GM19452 (cell line): ENCODE results near the gene DLGAP1.
A peak's percentile ranks its signal among the peaks of the same experiment; 100 is the strongest.

ENCODE experiments used
- ATAC-seq: cut with Tn5 transposase; IDR thresholded peaks from one replicate; pipeline ENCODE4 v1.9.1; 2021; ENCODE audit not compliant: unreplicated experiment

DLGAP1 gene

DNA sequence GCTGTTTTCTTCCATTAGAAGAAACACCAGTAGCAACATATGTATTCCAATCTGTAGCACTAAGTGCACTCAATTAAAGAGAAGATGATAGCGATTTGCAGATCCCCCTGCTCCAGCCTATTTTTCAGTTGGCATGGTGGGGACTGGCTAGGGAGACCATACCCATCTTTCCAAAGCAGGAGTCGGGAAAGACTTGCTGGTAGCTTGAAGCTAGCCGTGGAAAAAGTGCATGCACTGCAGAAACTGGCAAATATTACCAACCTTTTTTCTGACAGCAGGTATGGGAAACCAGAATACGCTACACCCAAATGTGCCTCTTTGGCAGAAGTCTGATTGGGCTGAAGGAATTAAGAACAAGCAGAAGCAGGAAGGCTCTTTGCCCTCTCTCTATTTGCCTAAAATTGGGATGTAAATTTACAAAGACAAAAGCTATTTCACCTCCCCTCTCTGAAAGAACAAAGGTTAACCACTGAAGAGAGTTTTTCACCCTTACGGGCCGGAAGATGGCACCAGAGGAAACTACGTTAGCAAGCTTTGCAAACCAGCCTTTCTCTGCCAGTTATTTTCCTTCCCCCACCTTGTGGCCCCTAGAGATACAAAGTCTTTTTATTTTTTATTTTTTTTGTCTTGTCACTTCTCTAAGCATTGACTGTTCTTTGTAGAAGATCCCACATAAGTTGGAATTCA is 273.1 kb downstream of the DLGAP1 start:
- no peak for ATAC-seq

DNA sequence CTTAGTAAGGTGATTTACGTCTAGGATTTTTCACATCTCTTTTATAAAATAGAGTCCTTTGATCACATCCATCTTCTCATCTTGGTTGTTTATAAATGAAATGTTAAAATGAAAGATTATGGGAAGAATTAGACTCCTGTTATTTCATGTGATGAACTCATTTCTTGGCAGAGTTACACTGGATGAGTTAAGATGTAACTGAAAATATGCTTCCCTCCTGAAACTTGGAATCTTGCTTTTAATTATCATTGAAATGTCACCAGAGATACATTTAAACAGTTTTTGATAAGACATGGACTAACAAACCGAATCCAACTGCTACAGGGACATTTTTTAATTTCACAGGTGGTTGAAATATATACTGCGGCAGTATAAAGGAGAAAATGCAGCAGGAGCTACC is 274.0 kb downstream of the DLGAP1 start:
- no peak for ATAC-seq

DNA sequence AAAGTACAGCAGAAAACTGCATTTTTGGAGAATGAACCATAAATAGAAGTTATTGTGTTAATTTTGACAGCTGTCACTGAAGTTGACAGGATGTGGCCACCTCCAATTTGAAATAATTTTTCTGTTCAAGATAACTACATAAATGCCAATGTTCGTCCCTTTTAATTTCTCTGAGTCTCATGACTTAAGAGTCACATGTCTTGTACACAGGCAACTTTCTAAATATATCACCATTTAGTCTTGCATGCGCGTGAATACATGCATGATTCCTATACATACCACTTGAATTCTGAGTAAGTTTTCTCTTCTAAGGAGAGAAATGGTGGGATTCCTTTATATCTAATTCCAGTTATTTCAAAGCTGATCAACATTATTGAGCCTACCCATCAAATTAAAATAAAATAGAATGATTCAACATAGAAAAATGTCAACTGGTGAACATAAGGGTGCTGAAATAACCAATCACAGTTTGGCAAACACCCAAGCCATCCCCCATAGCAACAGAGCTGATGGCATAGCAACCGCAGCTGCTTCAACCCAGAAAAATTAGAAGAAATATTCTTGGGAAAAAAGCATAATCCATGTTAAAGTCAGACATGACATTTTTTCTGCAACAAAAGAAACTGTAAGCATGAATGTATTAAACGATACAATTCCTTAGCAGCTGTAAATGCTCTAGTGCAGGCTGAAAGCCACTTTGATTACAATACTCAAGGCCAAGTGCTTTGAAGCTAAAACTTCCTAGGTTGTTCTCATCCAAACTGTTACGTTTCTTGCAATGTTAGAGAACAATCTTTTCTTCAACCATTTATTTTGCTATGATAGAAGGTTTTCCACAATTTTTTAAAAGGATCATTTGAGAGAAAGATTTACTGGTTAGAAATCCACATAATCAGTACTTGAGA is 282.7 kb downstream of the DLGAP1 start:
- ATAC-seq = no peak

DNA sequence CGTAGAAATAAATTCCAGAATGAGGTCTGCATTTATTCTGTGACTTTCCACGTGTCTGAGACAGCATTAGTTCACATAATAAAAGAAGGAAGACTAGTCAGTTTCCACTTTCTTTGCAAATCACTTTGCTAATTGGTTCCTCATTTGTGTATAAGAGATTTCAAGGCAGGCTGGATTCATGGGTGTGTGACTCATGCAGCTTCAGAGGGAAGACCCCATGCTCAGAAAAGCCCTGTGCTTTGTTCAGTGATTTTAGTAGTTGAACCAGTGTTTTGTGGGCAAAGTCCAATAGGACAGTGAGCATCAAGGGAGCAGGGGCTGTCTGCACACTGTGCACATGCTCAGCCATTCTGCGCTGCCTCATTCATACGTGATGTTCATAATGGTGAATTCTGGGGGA is 297.8 kb downstream of the DLGAP1 start:
- ATAC-seq = no peak

DNA sequence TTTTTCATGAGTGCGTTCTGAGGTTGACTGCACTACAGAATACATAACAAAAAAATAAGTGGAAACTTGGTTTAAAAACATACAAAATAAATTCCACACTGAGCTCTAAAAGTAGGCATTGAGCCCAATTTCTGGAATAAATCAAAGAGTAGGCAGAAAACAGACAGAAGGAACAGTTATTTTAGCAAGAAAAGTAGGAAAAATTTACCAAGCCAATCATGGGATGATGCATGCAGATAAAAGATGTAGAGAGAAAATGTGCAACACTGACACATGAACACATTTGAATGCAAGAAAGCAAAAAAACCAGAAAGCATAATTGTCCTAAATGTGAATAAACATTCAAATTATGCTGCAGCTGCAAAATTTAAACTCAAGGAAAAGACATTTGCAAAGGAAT is 308.3 kb downstream of the DLGAP1 start:
- no peak for ATAC-seq

DNA sequence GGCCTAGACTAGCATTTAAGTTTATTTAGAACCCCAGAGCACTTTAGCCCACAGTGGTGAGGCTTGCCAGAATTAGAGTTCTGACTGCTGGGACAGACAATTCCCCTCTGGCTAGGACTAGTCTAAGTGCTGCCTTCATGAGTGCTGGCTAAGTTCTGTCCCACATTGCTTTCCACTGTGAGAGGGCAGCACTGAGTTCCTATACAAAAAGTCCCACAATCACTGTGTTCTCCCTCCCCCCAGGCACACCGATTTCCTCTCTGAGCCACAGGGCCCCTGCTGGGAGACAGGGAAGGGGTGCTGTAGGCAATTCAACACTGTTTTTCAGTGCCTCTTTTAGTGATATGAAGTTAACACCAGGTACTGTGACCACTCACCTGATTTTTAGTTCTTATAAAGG is 310.9 kb downstream of the DLGAP1 start:
- ATAC-seq = no peak

DNA sequence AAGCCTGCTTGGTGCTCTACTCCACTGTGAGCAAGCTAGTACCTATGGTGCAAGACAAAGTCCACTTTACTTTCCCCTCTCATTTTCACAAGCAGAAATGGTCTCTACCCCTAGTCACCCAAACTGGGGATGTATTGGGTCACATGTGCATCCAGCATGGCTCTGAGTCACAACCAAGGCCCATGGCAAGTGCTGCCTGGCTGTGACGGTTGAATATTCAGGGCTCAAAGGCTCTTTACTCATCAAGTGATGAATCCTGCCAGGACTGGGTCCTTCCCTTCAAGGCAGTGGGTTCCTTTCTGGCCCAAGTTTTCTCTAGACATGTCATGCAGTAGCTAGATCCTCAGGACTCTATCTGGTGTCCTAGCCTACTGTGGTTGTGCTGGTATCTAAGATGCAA is 311.5 kb downstream of the DLGAP1 start:
- no peak for ATAC-seq

DNA sequence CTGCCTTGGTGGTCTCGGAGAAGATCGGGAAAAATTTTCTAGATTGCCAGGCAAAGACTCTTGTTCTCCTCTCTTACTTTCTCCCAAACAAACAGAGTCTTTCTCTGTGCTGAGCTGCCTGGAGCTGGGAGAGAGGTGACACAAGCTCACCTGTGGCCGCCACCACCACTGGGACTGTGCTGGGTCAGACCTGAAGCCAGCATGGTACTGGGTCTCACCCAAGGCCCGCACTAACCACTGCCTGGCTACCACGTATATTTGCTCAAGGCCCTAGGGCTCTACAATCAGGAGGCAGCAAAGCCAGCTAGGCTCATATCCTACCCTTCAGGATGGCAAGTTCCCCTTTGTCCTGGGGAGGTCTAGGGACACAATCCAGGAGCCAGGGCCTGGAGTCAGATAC is 312.2 kb downstream of the DLGAP1 start:
- no peak for ATAC-seq

DNA sequence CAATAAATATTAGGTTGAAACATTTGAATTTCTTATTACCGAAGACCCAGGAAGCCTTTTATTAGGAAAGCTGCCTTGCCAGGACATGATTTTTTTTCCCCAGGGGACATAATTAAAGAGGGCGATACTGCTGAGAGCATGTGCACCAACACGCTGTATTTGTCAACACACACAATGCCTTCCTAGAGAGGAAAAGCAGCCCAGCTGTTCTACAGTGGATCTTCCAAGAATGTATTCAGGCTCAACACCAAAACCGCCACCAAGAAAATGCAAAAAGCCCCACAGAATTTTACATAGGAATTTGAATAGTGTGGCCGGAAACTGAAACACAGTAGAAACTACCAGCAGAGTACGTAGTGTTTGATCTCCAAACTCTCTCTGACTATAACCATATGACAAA is 320.4 kb downstream of the DLGAP1 start:
- no peak for ATAC-seq

DNA sequence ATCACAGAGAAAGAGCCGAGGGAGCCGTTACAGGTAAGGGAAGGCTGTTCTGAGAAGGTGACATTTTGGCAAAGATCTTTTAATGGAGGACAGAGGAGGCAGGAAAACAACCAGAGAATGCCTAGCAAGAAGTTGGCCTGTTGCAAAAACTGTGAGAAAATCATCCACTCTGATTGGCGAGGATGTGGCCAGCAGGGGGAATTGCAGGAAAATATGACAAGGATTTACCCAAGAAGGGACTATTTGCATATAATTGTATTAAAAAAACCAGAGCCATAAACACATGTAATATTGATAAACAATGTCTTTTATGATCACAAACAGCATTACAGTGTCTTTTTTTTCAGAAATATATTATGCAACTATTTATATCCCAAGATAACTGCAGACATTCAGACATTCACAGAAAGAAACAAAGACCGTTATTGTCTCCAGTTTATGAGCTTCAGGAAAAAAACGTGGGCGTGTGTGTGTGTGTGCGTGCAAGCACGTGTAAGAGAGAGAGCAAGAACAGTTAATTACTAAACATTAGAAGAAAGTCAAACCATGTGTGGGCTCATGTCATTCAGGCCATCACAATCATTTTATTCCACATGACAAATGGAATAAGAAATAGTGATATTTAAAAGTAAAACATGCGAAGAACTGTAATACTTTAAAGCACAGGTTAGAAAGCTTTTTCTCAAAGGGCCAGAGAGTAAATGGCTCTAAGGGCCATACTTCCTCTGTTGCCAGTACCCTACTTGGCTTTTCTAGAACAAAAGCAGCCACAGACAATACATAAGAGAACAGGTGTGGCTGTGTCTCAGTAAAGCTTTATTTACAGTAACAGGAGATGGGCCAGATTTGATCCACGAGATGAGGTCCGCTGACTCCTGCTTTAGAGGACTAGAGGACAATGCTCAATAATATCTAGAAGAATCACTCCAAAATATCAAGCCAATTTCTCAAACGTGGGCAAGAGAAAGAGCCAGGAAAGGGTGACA is 324.1 kb downstream of the DLGAP1 start:
- ATAC-seq = no peak

DNA sequence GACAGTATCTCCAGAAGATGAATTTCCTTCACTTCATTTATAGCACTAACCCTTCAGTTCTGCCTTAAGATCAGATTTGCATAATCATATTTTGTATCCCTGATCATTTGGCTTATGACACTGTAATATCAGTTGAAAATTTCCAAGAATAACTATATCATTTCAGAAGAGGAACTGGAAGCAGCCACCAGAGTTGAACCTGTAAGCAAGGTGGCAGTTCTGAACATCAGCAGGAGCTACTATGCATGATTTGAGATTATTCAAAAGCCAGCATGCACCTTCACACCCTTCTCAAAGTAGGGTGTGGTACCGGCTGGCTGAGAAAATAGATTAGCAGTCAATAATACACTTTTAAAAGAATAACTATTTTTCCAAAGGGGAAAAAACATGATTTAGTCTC is 328.2 kb downstream of the DLGAP1 start:
- no peak for ATAC-seq

DNA sequence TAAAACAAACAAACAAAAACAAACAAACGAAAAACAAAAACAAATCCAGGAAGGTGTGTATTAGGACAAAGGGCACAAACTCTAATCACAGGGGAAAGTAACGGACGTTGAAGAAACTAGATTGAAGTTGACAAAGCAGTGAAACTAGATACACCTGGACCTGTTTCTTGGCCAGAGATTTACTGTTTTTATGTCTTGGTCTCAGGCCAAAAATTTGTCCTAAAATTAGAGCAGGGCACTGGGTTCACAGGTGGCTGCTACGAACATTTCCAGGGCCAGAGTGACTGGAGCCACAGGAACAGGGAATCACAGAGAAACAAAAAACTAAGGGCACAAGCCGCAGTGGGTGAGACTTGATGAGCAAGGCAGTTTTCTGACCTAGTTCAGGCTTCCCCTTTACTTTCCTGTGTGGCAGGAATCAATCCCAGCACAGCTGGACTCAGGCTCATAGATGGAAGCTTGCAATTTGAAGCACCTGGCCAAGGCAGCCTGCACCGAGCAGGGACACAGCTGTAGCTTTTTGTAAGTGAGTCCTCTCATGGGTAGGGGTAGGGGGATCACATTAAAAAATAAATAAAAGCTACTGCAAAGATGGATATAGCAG is 329.4 kb downstream of the DLGAP1 start:
- ATAC-seq = no peak

DNA sequence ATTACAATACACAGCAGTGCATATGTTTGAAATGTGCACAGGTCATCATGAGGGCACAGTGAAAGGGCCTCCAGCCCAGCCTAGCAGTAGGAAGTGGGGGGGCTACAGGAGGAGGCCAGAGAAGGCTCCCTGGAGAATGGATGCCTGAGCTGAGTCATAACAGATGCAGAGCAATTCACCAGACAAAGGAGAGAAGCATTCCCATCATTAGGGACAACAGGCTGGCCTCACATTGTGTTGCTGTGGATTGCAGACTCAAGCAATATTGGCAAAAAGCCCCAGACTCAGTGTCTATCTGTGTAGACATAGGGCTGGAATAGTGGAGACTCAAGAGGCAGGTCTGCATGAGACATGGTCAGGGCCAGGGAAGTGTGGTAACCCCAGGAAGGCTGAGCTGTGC is 329.9 kb downstream of the DLGAP1 start:
- no peak for ATAC-seq

DNA sequence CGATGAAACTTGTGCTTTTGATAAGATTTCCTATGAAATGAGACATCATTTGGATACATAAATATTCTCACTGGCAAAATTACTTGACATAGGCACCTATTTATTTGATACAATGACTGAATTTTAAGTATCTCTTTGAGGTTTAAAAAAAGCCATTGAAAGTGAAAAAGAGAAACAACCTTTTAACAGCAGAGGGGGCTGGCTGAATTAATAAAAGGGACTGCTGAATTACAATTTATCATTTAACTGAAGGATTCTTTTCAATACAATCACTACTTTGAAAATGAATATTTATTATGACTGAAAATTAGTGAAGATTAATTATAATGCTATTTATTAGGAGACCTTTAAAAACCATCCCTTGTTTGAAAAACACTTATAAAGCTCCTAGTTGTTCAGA is 335.3 kb downstream of the DLGAP1 start:
- no peak for ATAC-seq

DNA sequence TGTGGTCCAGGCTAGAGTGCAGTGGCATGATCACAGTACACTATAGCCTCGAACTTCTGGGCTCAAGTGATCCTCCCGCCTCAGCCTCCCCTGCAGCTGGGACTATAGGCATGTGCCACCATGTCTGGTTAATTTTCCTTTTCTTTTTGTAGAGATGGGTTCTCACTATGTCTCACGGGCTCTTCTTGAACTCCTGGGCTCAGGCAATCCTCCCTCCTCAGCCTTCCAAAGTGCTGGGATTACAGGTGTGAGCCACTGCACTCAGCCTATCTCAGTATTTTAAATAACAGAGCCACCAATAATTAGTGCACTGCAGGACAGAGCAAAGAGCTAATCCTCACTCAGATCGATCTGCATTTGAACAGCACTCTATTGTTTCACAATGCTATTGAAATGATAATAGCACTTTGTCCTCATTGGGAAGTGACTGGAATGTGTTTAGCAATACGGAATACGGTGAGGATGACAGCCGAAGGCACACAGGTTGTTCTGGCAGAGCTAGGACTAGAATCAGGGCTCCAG is 335.9 kb downstream of the DLGAP1 start:
- ATAC-seq = no peak

DNA sequence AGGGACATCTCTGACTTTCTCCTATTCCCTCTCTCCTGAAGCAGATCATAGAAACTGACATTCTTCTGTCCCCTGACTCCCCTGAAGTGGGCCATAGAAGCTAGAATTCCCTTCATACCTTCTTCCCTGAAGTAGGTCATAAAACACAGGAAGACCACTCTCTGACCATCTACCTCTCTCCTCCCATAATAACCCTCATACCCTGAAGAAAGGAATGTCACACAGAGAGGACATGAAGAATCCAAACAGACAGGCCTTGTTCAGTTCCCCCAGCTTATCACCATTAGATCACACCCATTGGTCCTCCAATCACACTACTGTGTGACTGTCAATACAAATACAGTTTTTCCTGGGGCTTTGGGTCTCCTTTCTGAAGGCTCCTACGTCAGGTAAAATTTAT is 347.1 kb downstream of the DLGAP1 start:
- ATAC-seq = no peak

DNA sequence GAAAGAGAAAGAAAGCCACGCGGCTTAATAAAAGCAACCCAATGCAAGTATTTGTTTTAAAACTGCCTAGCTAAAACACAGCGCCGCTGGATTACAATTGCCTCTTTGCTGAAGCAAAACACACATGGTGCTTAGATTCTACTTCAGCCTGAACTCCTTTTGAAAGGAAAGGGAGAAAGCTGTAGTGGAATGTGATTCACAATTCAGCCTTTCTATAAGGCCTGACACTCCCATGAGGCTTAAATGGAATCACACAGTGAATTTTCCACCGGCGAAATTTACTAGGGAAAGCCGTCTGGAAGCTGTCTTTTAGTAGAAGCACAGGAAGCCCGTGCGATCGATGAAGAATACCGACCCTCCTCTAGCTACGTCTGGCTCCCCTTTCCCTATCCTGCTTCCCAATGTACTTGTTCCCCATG is 348.0 kb downstream of the DLGAP1 start:
- ATAC-seq = no peak

DNA sequence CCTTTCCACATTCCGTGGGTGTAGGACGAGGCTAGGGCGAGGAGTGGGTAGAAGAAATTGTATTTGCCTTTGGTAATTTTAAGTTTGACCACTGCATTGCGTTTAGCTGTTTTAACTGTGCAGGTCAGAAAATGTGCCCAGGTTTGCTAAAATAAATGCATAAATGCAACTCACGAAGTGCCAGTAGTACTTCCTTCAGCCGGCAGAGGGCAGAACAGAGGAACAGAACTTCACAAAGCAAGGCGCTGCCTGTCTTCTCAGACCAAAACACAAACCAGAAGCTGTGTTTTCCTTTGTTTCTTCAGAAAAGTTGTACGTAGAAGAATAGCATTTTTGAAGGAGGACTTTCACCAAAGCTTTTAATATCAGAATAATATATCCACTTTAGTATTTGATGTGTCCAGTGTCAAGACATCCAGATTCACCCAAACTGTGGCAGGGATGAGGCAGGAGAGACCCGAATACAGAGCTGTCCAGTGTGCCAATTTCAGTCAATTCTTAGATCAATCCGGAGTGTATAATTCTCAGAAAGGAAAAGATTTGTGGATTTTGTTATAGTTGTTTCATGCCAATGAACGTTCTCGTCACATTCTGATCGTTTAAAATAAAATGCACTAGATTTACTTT is 348.6 kb downstream of the DLGAP1 start:
- peak; percentile 70 for ATAC-seq

DNA sequence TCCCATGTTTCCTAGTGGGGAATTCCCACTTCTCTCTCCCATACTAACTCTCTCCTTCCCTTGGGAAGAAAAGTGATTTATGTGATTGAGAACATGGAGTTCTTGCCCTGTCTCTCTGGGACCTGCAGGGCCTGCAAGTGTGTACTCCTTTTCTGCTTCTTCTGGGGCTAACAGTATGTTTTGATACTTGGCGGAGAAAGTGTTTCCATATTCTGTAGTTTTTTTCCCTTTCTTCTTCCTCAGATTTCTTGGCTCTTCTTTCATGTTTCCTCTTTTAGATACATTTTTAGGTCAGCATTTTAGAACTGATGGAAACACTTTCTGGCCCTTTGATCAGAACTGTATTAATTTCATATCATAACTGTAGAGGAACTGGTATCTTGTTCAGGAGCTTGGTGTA is 352.2 kb downstream of the DLGAP1 start:
- no peak for ATAC-seq

DNA sequence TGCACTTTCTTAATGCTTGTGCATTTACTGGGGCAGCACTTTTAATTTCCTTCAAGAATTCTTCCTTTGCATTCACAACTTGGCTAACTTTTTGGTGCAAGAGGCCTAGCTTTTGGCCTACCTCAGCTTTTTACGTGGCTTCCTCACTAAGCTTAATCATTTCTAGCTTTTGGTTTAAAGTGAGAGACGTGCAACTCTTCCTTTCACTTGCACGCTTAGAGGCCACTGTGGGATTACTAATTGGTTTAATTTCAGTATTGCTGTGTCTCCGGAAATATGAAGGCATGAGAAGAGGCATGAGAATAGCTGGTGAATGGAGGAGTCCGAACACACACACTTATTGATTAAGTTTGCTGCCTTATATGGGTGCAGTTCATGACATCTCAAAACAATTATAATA is 354.1 kb downstream of the DLGAP1 start:
- peak; percentile 63 for ATAC-seq
